GM18505 (cell line): ENCODE measurements around the gene MAP2K5.

Experiments used
- ATAC-seq: cut with Tn5 transposase; IDR thresholded peaks from one replicate; pipeline ENCODE4 v1.9.1; 2021; ENCODE audit not compliant: unreplicated experiment
- POLR2A ChIP-seq: IDR thresholded peaks from 4 replicates; pipeline ENCODE4 v1.6.1; 2011; ENCODE audit warnings: borderline replicate concordance; ENCODE audit not compliant: insufficient read depth, insufficient read length; ENCODE audit errors: extremely low read depth

MAP2K5 gene

GRCh38 chr15:67533873-67534272, 8.6 kb upstream of the MAP2K5 start:
- TF ChIP-seq POLR2A = no peak
- ATAC-seq = no peak

- ATAC-seq = no peak
- TF ChIP-seq POLR2A = no peak
These were observed 8.1 kb upstream of the MAP2K5 start for GRCh38 chr15:67534360-67534759.

- no peak for TF ChIP-seq POLR2A
These were observed 4.7 kb upstream of the MAP2K5 start for GRCh38 chr15:67537771-67538170.

GRCh38 chr15:67543348-67543718, 830 bp downstream of the MAP2K5 start:
- ATAC-seq = no peak
- no peak for TF ChIP-seq POLR2A

More at GRCh38 chr15:67537771-67538170, 4.7 kb upstream of the MAP2K5 start:
- ATAC-seq = no peak

- TF ChIP-seq POLR2A = no peak
- no peak for ATAC-seq
These were observed 2.0 kb downstream of the MAP2K5 start for GRCh38 chr15:67544475-67544874.

- no peak for TF ChIP-seq POLR2A
- no peak for ATAC-seq
These were observed 3.4 kb downstream of the MAP2K5 start for GRCh38 chr15:67545864-67546263.

GRCh38 chr15:67547064-67547463, 4.6 kb downstream of the MAP2K5 start:
- no peak for ATAC-seq
- TF ChIP-seq POLR2A = no peak

GRCh38 chr15:67547836-67548235, 5.3 kb downstream of the MAP2K5 start:
- no peak for ATAC-seq

GRCh38 chr15:67548236-67548852, 5.8 kb downstream of the MAP2K5 start:
- TF ChIP-seq POLR2A = no peak
- no peak for ATAC-seq

More at GRCh38 chr15:67547836-67548235, 5.3 kb downstream of the MAP2K5 start:
- no peak for TF ChIP-seq POLR2A

- TF ChIP-seq POLR2A = no peak
- ATAC-seq = no peak
These were observed 6.6 kb downstream of the MAP2K5 start for GRCh38 chr15:67548862-67549651.

- TF ChIP-seq POLR2A = no peak
These were observed 7.2 kb downstream of the MAP2K5 start for GRCh38 chr15:67549736-67550135.

GRCh38 chr15:67550522-67550921, 8.0 kb downstream of the MAP2K5 start:
- no peak for TF ChIP-seq POLR2A
- no peak for ATAC-seq

More at GRCh38 chr15:67549736-67550135, 7.2 kb downstream of the MAP2K5 start:
- no peak for ATAC-seq

- no peak for ATAC-seq
- no peak for TF ChIP-seq POLR2A
These were observed 8.8 kb downstream of the MAP2K5 start for GRCh38 chr15:67551207-67551743.

GRCh38 chr15:67554580-67554979, 12.1 kb downstream of the MAP2K5 start:
- ATAC-seq = no peak
- no peak for TF ChIP-seq POLR2A
